ENCODE data around the gene ADGRG6. TPM values are rescaled to one million over a fixed set of nuclear protein-coding genes. Genes with fewer than 3 reads are reported as not detected.

Gene ADGRG6
- total RNA-seq, 1 donor from 2014 or later, result 7.7 TPM

GRCh38 chr6:142313284-142313683, 11.5 kb downstream of the ADGRG6 start:
- Histone ChIP-seq H3K36me3 (no peaks in the 10 kb centered on the region), H3K27ac (no peak overlapping the region), H3K4me1 (no peaks in the 10 kb centered on the region), H3K4me3 (no peak overlapping the region), H3K27me3 (no peaks in the 10 kb centered on the region), H3K9me3 (no peaks in the 10 kb centered on the region)
- intact Hi-C loops (cut with DNase I), result no loop called here
- DNase-seq (ENCODE audit: low spot score in 2 of 2), result no peak
- TF ChIP-seq, protein P1, sequence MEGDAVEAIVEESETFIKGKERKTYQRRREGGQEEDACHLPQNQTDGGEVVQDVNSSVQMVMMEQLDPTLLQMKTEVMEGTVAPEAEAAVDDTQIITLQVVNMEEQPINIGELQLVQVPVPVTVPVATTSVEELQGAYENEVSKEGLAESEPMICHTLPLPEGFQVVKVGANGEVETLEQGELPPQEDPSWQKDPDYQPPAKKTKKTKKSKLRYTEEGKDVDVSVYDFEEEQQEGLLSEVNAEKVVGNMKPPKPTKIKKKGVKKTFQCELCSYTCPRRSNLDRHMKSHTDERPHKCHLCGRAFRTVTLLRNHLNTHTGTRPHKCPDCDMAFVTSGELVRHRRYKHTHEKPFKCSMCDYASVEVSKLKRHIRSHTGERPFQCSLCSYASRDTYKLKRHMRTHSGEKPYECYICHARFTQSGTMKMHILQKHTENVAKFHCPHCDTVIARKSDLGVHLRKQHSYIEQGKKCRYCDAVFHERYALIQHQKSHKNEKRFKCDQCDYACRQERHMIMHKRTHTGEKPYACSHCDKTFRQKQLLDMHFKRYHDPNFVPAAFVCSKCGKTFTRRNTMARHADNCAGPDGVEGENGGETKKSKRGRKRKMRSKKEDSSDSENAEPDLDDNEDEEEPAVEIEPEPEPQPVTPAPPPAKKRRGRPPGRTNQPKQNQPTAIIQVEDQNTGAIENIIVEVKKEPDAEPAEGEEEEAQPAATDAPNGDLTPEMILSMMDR (IDR thresholded peaks at IDR 0.05), result no peak

- DNase-seq (ENCODE audit: low spot score in 2 of 2), result no peak
- Histone ChIP-seq H3K4me1 (no peaks in the 10 kb centered on the region), H3K27ac (no peak overlapping the region), H3K27me3 (no peaks in the 10 kb centered on the region), H3K36me3 (no peaks in the 10 kb centered on the region), H3K4me3 (no peak overlapping the region), H3K9me3 (no peaks in the 10 kb centered on the region)
- intact Hi-C loops (cut with DNase I), result no loop called here
- TF ChIP-seq, protein P1 (IDR thresholded peaks at IDR 0.05), result no peak
Measured at GRCh38 chr6:142316791-142317368, 15.1 kb downstream of the ADGRG6 start.

- intact Hi-C loops (cut with DNase I), result no loop called here
- no peak overlapping the region for H3K27ac ChIP-seq
Measured at GRCh38 chr6:142318714-142319113, 16.9 kb downstream of the ADGRG6 start.

GRCh38 chr6:142320366-142320765, 18.6 kb downstream of the ADGRG6 start:
- no peaks in the 10 kb centered on the region for H3K36me3 ChIP-seq
- TF ChIP-seq, protein P1 (IDR thresholded peaks at IDR 0.05), result no peak
- intact Hi-C loops (cut with DNase I), result no loop called here

More at GRCh38 chr6:142318714-142319113, 16.9 kb downstream of the ADGRG6 start:
- no peak for DNase-seq (ENCODE audit: low spot score in 2 of 2)
- TF ChIP-seq, protein P1 (IDR thresholded peaks at IDR 0.05), result no peak
- no peaks in the 10 kb centered on the region for H3K27me3 ChIP-seq
- no peaks in the 10 kb centered on the region for H3K4me1 ChIP-seq
- H3K36me3 ChIP-seq, result no peaks in the 10 kb centered on the region
- H3K4me3 ChIP-seq, result no peak overlapping the region
- no peaks in the 10 kb centered on the region for H3K9me3 ChIP-seq

GRCh38 chr6:142321451-142321850, 19.6 kb downstream of the ADGRG6 start:
- Histone ChIP-seq H3K4me1 (no peaks in the 10 kb centered on the region), H3K9me3 (no peaks in the 10 kb centered on the region), H3K27ac (no peak overlapping the region), H3K36me3 (no peaks in the 10 kb centered on the region), H3K27me3 (no peaks in the 10 kb centered on the region), H3K4me3 (no peak overlapping the region)
- intact Hi-C loops (cut with DNase I), result no loop called here
- no peak for DNase-seq (ENCODE audit: low spot score in 2 of 2)
- TF ChIP-seq, protein P1 (IDR thresholded peaks at IDR 0.05), result no peak

More at GRCh38 chr6:142320366-142320765, 18.6 kb downstream of the ADGRG6 start:
- H3K4me1 ChIP-seq, result no peaks in the 10 kb centered on the region
- H3K27ac ChIP-seq, result no peak overlapping the region
- H3K27me3 ChIP-seq, result no peaks in the 10 kb centered on the region
- no peak overlapping the region for H3K4me3 ChIP-seq
- H3K9me3 ChIP-seq, result no peaks in the 10 kb centered on the region
- DNase-seq (ENCODE audit: low spot score in 2 of 2), result no peak

- TF ChIP-seq, protein P1 (IDR thresholded peaks at IDR 0.05), result no peak
- Histone ChIP-seq H3K4me3 (no peak overlapping the region), H3K36me3 (no peaks in the 10 kb centered on the region), H3K27ac (no peak overlapping the region), H3K9me3 (no peaks in the 10 kb centered on the region), H3K27me3 (no peaks in the 10 kb centered on the region), H3K4me1 (no peaks in the 10 kb centered on the region)
- DNase-seq (ENCODE audit: low spot score in 2 of 2), result no peak
- intact Hi-C loops (cut with DNase I), result no loop called here
Measured at GRCh38 chr6:142322066-142322465, 20.3 kb downstream of the ADGRG6 start.

Measured in ascending aorta (tissue), 2 donors.